Ovary (tissue), 9 donors: ENCODE measurements around the gene GBP5. TPM values are rescaled to one million over a fixed set of nuclear protein-coding genes. Genes with fewer than 3 reads are reported as not detected.
"Not testable (repeated sequence)": the region's sequence is repeated elsewhere in the genome, so short reads cannot be mapped to it uniquely, and the experiment has no call there.

Experiments
- DNase-seq, 5 donors: peaks; one replicate each; pipeline ENCODE4 v3.0.0-alpha.2; 2019 to 2020
- H3K27ac ChIP-seq, 2 donors: fragments of 200-600 bp; one replicate each; pipeline versions ENCODE4 v1.5.1 to v1.8.0; 2019 to 2022
- H3K27me3 ChIP-seq: fragments of 200-600 bp; one replicate; pipeline ENCODE4 v1.8.0; 2022
- H3K36me3 ChIP-seq: fragments of 200-600 bp; sonication (generic); one replicate; pipeline ENCODE4 v1.5.1; 2019
- H3K4me1 ChIP-seq: one replicate; pipeline ENCODE4 v1.8.1; 2013; ENCODE audit warnings: mild to moderate bottlenecking, moderate library complexity; ENCODE audit not compliant: insufficient read depth
- H3K4me3 ChIP-seq: fragments of 200-600 bp; sonication (generic); one replicate; pipeline ENCODE4 v1.5.1; 2017
- H3K9me3 ChIP-seq, 2 donors: fragments of 200-600 bp in 1 of 2; sonication (generic) in 1 of 2; one replicate each; pipeline versions ENCODE4 v1.5.1 to v1.8.1; 2013 to 2019; ENCODE audit warnings: mild to moderate bottlenecking in 1 of 2, moderate library complexity in 1 of 2
- CTCF ChIP-seq, 3 donors: fragments of 450-650 bp in 2 of 3; fragments of 200-600 bp in 1 of 3; IDR thresholded peaks; one replicate each; pipeline versions ENCODE4 v1.5.1 to v1.8.0; 2016 to 2022; ENCODE audit warnings: antibody characterized with exemption in 3 of 3, mild to moderate bottlenecking in 1 of 3
- EP300 ChIP-seq: sonication (generic); formaldehyde crosslinking; IDR thresholded peaks from one replicate; pipeline ENCODE4 v1.6.1; 2017; ENCODE audit warnings: antibody characterized with exemption
- POLR2A ChIP-seq: fragments of 450-650 bp; IDR thresholded peaks from one replicate; pipeline ENCODE4 v1.6.1; 2017; ENCODE audit warnings: antibody characterized with exemption, mild to moderate bottlenecking, moderate library complexity
- WGBS, 3 donors: extraction: QIAGEN DNeasy Blood & Tissue Kit in 1 of 3; methylation state at CpG; one replicate each; pipeline versions ENCODE4 v1.1.5 to v1.1.7; 2013 to 2017; 5-methylcytosine and 5-hydroxymethylcytosine counted together
- intact Hi-C, 4 donors: fragments of 100-400 bp; cut with DNase I; formaldehyde crosslinking; loops; one replicate each; pipeline versions ENCODE4 v1.11.0 to v1.15.1; 2022 to 2023
- polyA plus RNA-seq, 2 donors: library from polyadenylated mRNA; stranded (reverse); fragments of 200-250 nt in 1 of 2; fragments of 350-450 nt in 1 of 2; fragmentation: Illumina TruSeq in 1 of 2; extraction: RNeasy Lipid Tissue Mini Kit (QIAGEN cat#74804) in 1 of 2; gene quantifications; one replicate each; pipeline ENCODE4 v1.2.3, GENCODE V29; 2013 to 2014
- total RNA-seq, 7 donors: library from RNA; depleted of rRNA in 2 of 7; stranded (reverse); fragments of >200 nt in 2 of 7; fragmentation: NEBNext Ultra II Directional in 3 of 7; extraction: Animal tissue kit (Norgen Biotek cat#: 25700) in 3 of 7; gene quantifications; one replicate each; pipeline versions ENCODE4 v1.1.0 to v1.2.4, GENCODE V29; 2016 to 2023
- donor health status: DM: no; HTN: no; CAD: no; lungs with moderate emphysema.
- donor health status: DM: no; HTN: no; CAD: no.
- donor health status: Bipolar disorder and iron deficiency.
- donor health status: DM: yes; HTN: yes; CAD: no.
- donor health status: DM: no; HTN: no; CAD: no.
- donor health status: DM: yes; HTN: yes; CAD: no.

The GBP5 gene
- total and polyA plus RNA-seq, 9 donors: 0.77 to 8.6 (median 1.4) TPM

- TF ChIP-seq EP300: no peak
- no peak for TF ChIP-seq POLR2A
- no peak for TF ChIP-seq CTCF (IDR thresholded peaks at IDR 0.05)
- Histone ChIP-seq H3K9me3 (no peaks in the 10 kb centered on the region), H3K27me3 (no peaks in the 10 kb centered on the region), H3K4me1 (no peaks in the 10 kb centered on the region), H3K36me3 (no peaks in the 10 kb centered on the region), H3K27ac (peak overlapping the region in 1 of 2 donors; percentile 5), H3K4me3 (no peak overlapping the region)
- intact Hi-C loops: no loop called here
- 15 to 19% (median 15%) methylated on average over 3 of the region's 3 CpGs for WGBS, 3 donors
- DNase-seq: no peak
Observed at GRCh38 chr1:89286549-89287180, 14.0 kb upstream of the GBP5 start.

- Histone ChIP-seq H3K36me3 (no peaks in the 10 kb centered on the region), H3K27me3 (no peaks in the 10 kb centered on the region), H3K27ac (peak overlapping the region in 1 of 2 donors; percentile 5), H3K4me3 (no peak overlapping the region), H3K4me1 (no peaks in the 10 kb centered on the region), H3K9me3 (no peaks in the 10 kb centered on the region)
- TF ChIP-seq EP300: no peak
- TF ChIP-seq CTCF (IDR thresholded peaks at IDR 0.05): no peak
- TF ChIP-seq POLR2A: no peak
- 95 to 98% (median 97%) methylated on average over 6 of the region's 6 CpGs for WGBS, 3 donors
- no peak for DNase-seq
- intact Hi-C loops: no loop called here
Observed at GRCh38 chr1:89285745-89286380, 13.2 kb upstream of the GBP5 start.

GRCh38 chr1:89284078-89284763, 11.6 kb upstream of the GBP5 start:
- intact Hi-C loops, H3K27me3 ChIP-seq, H3K4me3 ChIP-seq, DNase-seq, H3K36me3 ChIP-seq, H3K27ac ChIP-seq, H3K9me3 ChIP-seq, H3K4me1 ChIP-seq: not testable (repeated sequence)
- WGBS, 3 donors: 84 to 91% (median 88%) methylated on average over 5 of the region's 5 CpGs

GRCh38 chr1:89280766-89281165, 8.1 kb upstream of the GBP5 start:
- 74 to 83% (median 82%) methylated on average over 3 of the region's 3 CpGs for WGBS, 3 donors
- TF ChIP-seq EP300: no peak

GRCh38 chr1:89279011-89279466, 6.4 kb upstream of the GBP5 start:
- DNase-seq: no peak
- no peaks in the 10 kb centered on the region for H3K4me1 ChIP-seq
- TF ChIP-seq CTCF (IDR thresholded peaks at IDR 0.05) (no peak), EP300 (no peak), POLR2A (no peak)
- no peak overlapping the region for H3K4me3 ChIP-seq
- H3K27ac ChIP-seq: no peak overlapping the region
- WGBS, 3 donors: 88 to 91% (median 91%) methylated on average over 6 of the region's 6 CpGs
- H3K9me3 ChIP-seq: no peaks in the 10 kb centered on the region
- no peaks in the 10 kb centered on the region for H3K36me3 ChIP-seq
- no peaks in the 10 kb centered on the region for H3K27me3 ChIP-seq
- intact Hi-C loops: loop anchor here in 1 of 4 donors (10.0 kb wide), 1 partner anchor 84 kb away; the partner anchor contains the start of gene GBP4

More at GRCh38 chr1:89280766-89281165, 8.1 kb upstream of the GBP5 start:
- no peaks in the 10 kb centered on the region for H3K27me3 ChIP-seq
- no peak for DNase-seq
- no peaks in the 10 kb centered on the region for H3K9me3 ChIP-seq
- no peak overlapping the region for H3K27ac ChIP-seq
- intact Hi-C loops: no loop called here
- H3K36me3 ChIP-seq: no peaks in the 10 kb centered on the region
- H3K4me1 ChIP-seq: no peaks in the 10 kb centered on the region
- H3K4me3 ChIP-seq: no peak overlapping the region
